Stimulated activated naive CD8-positive, alpha-beta T cell treated with anti-CD3 and anti-CD28 coated beads, Interleukin-15, Interleukin-2, amounts not matched to agents 100 U/mL and 50 U/mL, for 24 hours (primary cell): ENCODE data around the gene SHISAL1.
"Not testable (repeated sequence)": the region's sequence is repeated elsewhere in the genome, so short reads cannot be mapped to it uniquely, and the experiment has no call there.

ENCODE experiments used
- ATAC-seq: fragments of 150-1000 bp; cut with Tn5 transposase; one replicate; pipeline ENCODE4 v1.10.0; 2021
- DNase-seq: peaks from one replicate; pipeline ENCODE4 v3.0.0; 2021

SHISAL1 gene

GRCh38 chr22:44260216-44261035 lies 52.3 kb downstream of the SHISAL1 start:
- DNase-seq (no peak), ATAC-seq (no peak)

GRCh38 chr22:44259366-44260215 lies 53.2 kb downstream of the SHISAL1 start:
- DNase-seq: no peak

GRCh38 chr22:44256556-44257485 lies 55.9 kb downstream of the SHISAL1 start:
- no peak for ATAC-seq
- DNase-seq: no peak

More at GRCh38 chr22:44259366-44260215, 53.2 kb downstream of the SHISAL1 start:
- ATAC-seq: no peak

GRCh38 chr22:44256085-44256484 lies 56.7 kb downstream of the SHISAL1 start:
- ATAC-seq (no peak), DNase-seq (no peak)

- no peak for ATAC-seq
Measured at GRCh38 chr22:44254811-44255210, 57.9 kb downstream of the SHISAL1 start.

GRCh38 chr22:44249376-44250147 lies 63.2 kb downstream of the SHISAL1 start:
- DNase-seq (no peak), ATAC-seq (no peak)

More at GRCh38 chr22:44254811-44255210, 57.9 kb downstream of the SHISAL1 start:
- DNase-seq: no peak

- DNase-seq (no peak), ATAC-seq (no peak)
Measured at GRCh38 chr22:44248926-44249325, 63.8 kb downstream of the SHISAL1 start.

GRCh38 chr22:44247923-44248892 lies 64.5 kb downstream of the SHISAL1 start:
- DNase-seq: no peak
- no peak for ATAC-seq

GRCh38 chr22:44247346-44247745 lies 65.4 kb downstream of the SHISAL1 start:
- DNase-seq (no peak), ATAC-seq (no peak)

GRCh38 chr22:44246615-44247326 lies 66.0 kb downstream of the SHISAL1 start:
- DNase-seq: no peak

GRCh38 chr22:44245867-44246266 lies 66.9 kb downstream of the SHISAL1 start:
- DNase-seq (no peak), ATAC-seq (no peak)

More at GRCh38 chr22:44246615-44247326, 66.0 kb downstream of the SHISAL1 start:
- ATAC-seq: no peak

GRCh38 chr22:44245438-44245837 lies 67.3 kb downstream of the SHISAL1 start:
- no peak for ATAC-seq
- DNase-seq: no peak

GRCh38 chr22:44244265-44244822 lies 68.4 kb downstream of the SHISAL1 start:
- no peak for DNase-seq
- ATAC-seq: no peak

GRCh38 chr22:44243761-44244160 lies 69.0 kb downstream of the SHISAL1 start:
- DNase-seq: no peak
- ATAC-seq: no peak

GRCh38 chr22:44242946-44243724 lies 69.6 kb downstream of the SHISAL1 start:
- DNase-seq (no peak), ATAC-seq (no peak)

GRCh38 chr22:44241121-44241520 lies 71.6 kb downstream of the SHISAL1 start:
- not testable (repeated sequence) for DNase-seq, ATAC-seq

GRCh38 chr22:44237290-44237689 lies 75.5 kb downstream of the SHISAL1 start:
- no peak for ATAC-seq

GRCh38 chr22:44234372-44234771 lies 78.4 kb downstream of the SHISAL1 start:
- not testable (repeated sequence) for DNase-seq, ATAC-seq

More at GRCh38 chr22:44237290-44237689, 75.5 kb downstream of the SHISAL1 start:
- no peak for DNase-seq
